ENCODE results near the gene USP38.
"Not testable (repeated sequence)": the region's sequence is repeated elsewhere in the genome, so short reads cannot be mapped to it uniquely, and the experiment has no call there.

The USP38 gene

GRCh38 chr4:143184503-143185252 is at the start of gene USP38:
TSS of gene USP38 (plus strand) at chr4:143184917. CDS start at chr4:143185451, 534 bp downstream.
- peak; percentile 92 for DNase-seq (ENCODE audit: low read depth)
- TF ChIP-seq CTCF (conservative IDR thresholded peaks at IDR 0.05; ENCODE audit: low read depth, low read length) = no peak
- H3K4me3 ChIP-seq (ENCODE audit: low read depth, low read length) = peak within 1 kb of the TSS; percentile 84

- no peak overlapping the region for H3K4me3 ChIP-seq (ENCODE audit: low read depth, low read length)
- DNase-seq (ENCODE audit: low read depth) = no peak
- no peak for TF ChIP-seq CTCF (conservative IDR thresholded peaks at IDR 0.05; ENCODE audit: low read depth, low read length)
These were observed 49.4 kb upstream of the USP38 start for GRCh38 chr4:143135358-143135757.

GRCh38 chr4:143140696-143141095 is 44.0 kb upstream of the USP38 start:
- no peak overlapping the region for H3K4me3 ChIP-seq (ENCODE audit: low read depth, low read length)
- TF ChIP-seq CTCF (conservative IDR thresholded peaks at IDR 0.05; ENCODE audit: low read depth, low read length) = no peak
- DNase-seq (ENCODE audit: low read depth) = no peak

- no peak overlapping the region for H3K4me3 ChIP-seq (ENCODE audit: low read depth, low read length)
- no peak for TF ChIP-seq CTCF (conservative IDR thresholded peaks at IDR 0.05; ENCODE audit: low read depth, low read length)
- DNase-seq (ENCODE audit: low read depth) = no peak
These were observed 36.2 kb upstream of the USP38 start for GRCh38 chr4:143148521-143148920.

- no peak for TF ChIP-seq CTCF (conservative IDR thresholded peaks at IDR 0.05; ENCODE audit: low read depth, low read length)
- no peak for DNase-seq (ENCODE audit: low read depth)
- H3K4me3 ChIP-seq (ENCODE audit: low read depth, low read length) = no peak overlapping the region
These were observed 27.9 kb upstream of the USP38 start for GRCh38 chr4:143156853-143157252.

GRCh38 chr4:143163614-143164013 is 21.1 kb upstream of the USP38 start:
- DNase-seq (ENCODE audit: low read depth) = no peak
- H3K4me3 ChIP-seq (ENCODE audit: low read depth, low read length) = no peak overlapping the region

GRCh38 chr4:143166722-143167121 is 18.0 kb upstream of the USP38 start:
- not testable (repeated sequence) for DNase-seq (ENCODE audit: low read depth); H3K4me3 ChIP-seq (ENCODE audit: low read depth, low read length)

More at GRCh38 chr4:143163614-143164013, 21.1 kb upstream of the USP38 start:
- no peak for TF ChIP-seq CTCF (conservative IDR thresholded peaks at IDR 0.05; ENCODE audit: low read depth, low read length)

Measured in choroid plexus epithelial cell (primary cell).